HCT116 (cell line): ENCODE measurements around the gene DPP6. TPM values are rescaled to one million over a fixed set of nuclear protein-coding genes. Genes with fewer than 3 reads are reported as not detected.

ENCODE experiments used
- ATAC-seq: fragments of 200-7000 bp; cut with Tn5 transposase; 2 replicates; pipeline ENCODE4 v1.9.1; 2020; ENCODE audit warnings: mild to moderate bottlenecking, moderate library complexity
- BruUV-seq: library from RNA; stranded (reverse); fragments of 400-500 nt; replicated peaks from 2 replicates; lab custom pipeline; 2021; lab: Mats Ljungman, UMichigan
- CTCF ChIA-PET: fragments of 300-600 bp; sonication (Branson Sonifier 250); formaldehyde crosslinking; loops from one replicate; lab custom pipeline; 2021; ENCODE audit warnings: antibody characterized with exemption; lab: Charles Lee
- POLR2A ChIA-PET: fragments of 300-600, 350-600 bp; sonication (Branson Sonifier 250); formaldehyde crosslinking; loops from one replicate; lab custom pipeline; 2021; ENCODE audit warnings: antibody characterized with exemption; lab: Charles Lee
- RAD21 ChIA-PET, 2 experiments: fragments of 300-600 bp; sonication (Branson Sonifier 250); formaldehyde crosslinking; loops; one replicate each; lab custom pipeline; 2023; ENCODE audit warnings: low total read pairs in 2 of 2; ENCODE audit not compliant: uncharacterized antibody in 2 of 2, unreplicated experiment in 2 of 2, low non-redundant PET in 1 of 2; lab: Charles Lee
- DNase-seq: peaks from one replicate; pipeline ENCODE4 v3.0.0-alpha.2; 2010; ENCODE audit warnings: low read depth, low spot score
- H2AFZ ChIP-seq: fragments of 200-600 bp; shearing (Covaris generic), sonication (generic); 2 replicates; pipeline ENCODE4 v1.6.1; 2017; ENCODE audit warnings: low read depth, mixed run types, mixed read lengths, antibody characterized with exemption, low read length; ENCODE audit not compliant: poor library complexity, severe bottlenecking
- H3K27ac ChIP-seq: 2 replicates; pipeline ENCODE4 v1.5.1; 2012; ENCODE audit warnings: low read depth, low read length
- H3K27me3 ChIP-seq: fragments of 200-600 bp; sonication (generic); 2 replicates; pipeline ENCODE4 v1.6.1; 2016; ENCODE audit warnings: mixed run types, low read length, mixed read lengths; ENCODE audit not compliant: insufficient read depth
- H3K36me3 ChIP-seq, 2 experiments: fragments of 200-500 bp in 1 of 2; fragments of 200-600 bp in 1 of 2; sonication (Bioruptor generic) in 1 of 2; sonication (generic) in 1 of 2; 2 replicates each; pipeline versions ENCODE4 v1.5.1 to v1.6.1; 2014 to 2016; ENCODE audit warnings: low read length in 2 of 2, inconsistent platforms in 1 of 2, mixed read lengths in 1 of 2, mixed run types in 1 of 2; ENCODE audit not compliant: insufficient read depth in 2 of 2, control insufficient read depth in 1 of 2
- H3K4me1 ChIP-seq, 2 experiments: fragments of 200-600 bp in 1 of 2; sonication (generic) in 1 of 2; 2 replicates each; pipeline versions ENCODE4 v1.5.1 to v1.6.1; 2012 to 2017; ENCODE audit warnings: low read length in 2 of 2, inconsistent platforms in 1 of 2, mild to moderate bottlenecking in 1 of 2, mixed read lengths in 1 of 2, mixed run types in 1 of 2, moderate library complexity in 1 of 2; ENCODE audit not compliant: insufficient read depth in 2 of 2, control insufficient read depth in 1 of 2
- H3K4me2 ChIP-seq: fragments of 200-600 bp; sonication (generic); 2 replicates; pipeline ENCODE4 v1.6.1; 2017; ENCODE audit warnings: mixed run types, low read length, mixed read lengths
- H3K4me3 ChIP-seq, 2 experiments: fragments of 200-600 bp in 1 of 2; sonication (generic) in 1 of 2; replicated peaks in 1 of 2; 2 replicates each; pipeline ENCODE4 v1.5.1; 2011 to 2016; ENCODE audit warnings: low read length in 2 of 2, control low read depth in 1 of 2, low read depth in 1 of 2, mild to moderate bottlenecking in 1 of 2, mixed read lengths in 1 of 2, mixed run types in 1 of 2
- H3K79me2 ChIP-seq: fragments of 200-600 bp; sonication (generic); 2 replicates; pipeline ENCODE4 v1.6.1; 2017; ENCODE audit warnings: mild to moderate bottlenecking, mixed run types, low read length, moderate library complexity, mixed read lengths; ENCODE audit not compliant: insufficient read depth
- H3K9ac ChIP-seq: fragments of 200-600 bp; sonication (generic); 2 replicates; pipeline ENCODE4 v1.6.1; 2016; ENCODE audit warnings: low read length, mixed read lengths
- H3K9me2 ChIP-seq: fragments of 200-600 bp; sonication (generic), shearing (Covaris generic); 2 replicates; pipeline ENCODE4 v1.6.1; 2017; ENCODE audit warnings: mixed run types, mild to moderate bottlenecking, moderate library complexity; ENCODE audit not compliant: insufficient read depth
- H3K9me3 ChIP-seq, 2 experiments: fragments of 200-500 bp in 1 of 2; fragments of 200-600 bp in 1 of 2; sonication (Bioruptor generic) in 1 of 2; sonication (generic) in 1 of 2; 2 replicates each; pipeline ENCODE4 v1.6.1; 2014 to 2017; ENCODE audit warnings: low read length in 2 of 2, mixed read lengths in 2 of 2, inconsistent platforms in 1 of 2, low read depth in 1 of 2, mild to moderate bottlenecking in 1 of 2, mixed run types in 1 of 2, moderate library complexity in 1 of 2; ENCODE audit not compliant: control insufficient read depth in 1 of 2, insufficient read depth in 1 of 2
- H4K20me1 ChIP-seq: fragments of 200-600 bp; sonication (generic), shearing (Covaris generic); 2 replicates; pipeline ENCODE4 v1.6.1; 2017; ENCODE audit warnings: mixed run types, mild to moderate bottlenecking, moderate library complexity; ENCODE audit not compliant: insufficient read depth
- CEBPB ChIP-seq: IDR thresholded peaks from 2 replicates; pipeline ENCODE4 v1.6.1; 2012; ENCODE audit warnings: low read depth
- EZH2phosphoT487 ChIP-seq: fragments of 200-600 bp; IDR thresholded peaks from 2 replicates; pipeline ENCODE4 v1.6.1; 2018; ENCODE audit warnings: antibody characterized with exemption, borderline replicate concordance
- SP1 ChIP-seq: IDR thresholded peaks from 2 replicates; pipeline ENCODE4 v1.6.1; 2012; ENCODE audit warnings: low read depth
- ZNF274 ChIP-seq: fragments of 200-500 bp; sonication (Bioruptor generic); IDR thresholded peaks from 2 replicates; pipeline ENCODE4 v1.6.1; 2014; ENCODE audit warnings: mild to moderate bottlenecking, low read depth, low read length, inconsistent platforms
- intact Hi-C: fragments of 100-400 bp; cut with micrococcal nuclease; formaldehyde crosslinking; loops from 2 replicates; pipeline ENCODE4 v1.10.0; 2022
- total RNA-seq: library from RNA; stranded (reverse); gene quantifications from one replicate; pipeline ENCODE4 v1.2.1, GENCODE V29; 2021; ENCODE audit not compliant: unreplicated experiment
- TF ChIP-seq, protein P1 (sequence below): IDR thresholded peaks from 2 replicates; pipeline ENCODE4 v1.6.1; 2012; ENCODE audit warnings: low read depth
- TF ChIP-seq, protein P2 (sequence below): IDR thresholded peaks from 2 replicates; pipeline ENCODE4 v1.6.1; 2011; ENCODE audit warnings: mild to moderate bottlenecking, low read length, moderate library complexity; ENCODE audit not compliant: insufficient replicate concordance; ENCODE audit errors: extremely low read depth

DPP6 gene
- total RNA-seq, 1 experiment from 2014 or later, result not detected

DNA sequence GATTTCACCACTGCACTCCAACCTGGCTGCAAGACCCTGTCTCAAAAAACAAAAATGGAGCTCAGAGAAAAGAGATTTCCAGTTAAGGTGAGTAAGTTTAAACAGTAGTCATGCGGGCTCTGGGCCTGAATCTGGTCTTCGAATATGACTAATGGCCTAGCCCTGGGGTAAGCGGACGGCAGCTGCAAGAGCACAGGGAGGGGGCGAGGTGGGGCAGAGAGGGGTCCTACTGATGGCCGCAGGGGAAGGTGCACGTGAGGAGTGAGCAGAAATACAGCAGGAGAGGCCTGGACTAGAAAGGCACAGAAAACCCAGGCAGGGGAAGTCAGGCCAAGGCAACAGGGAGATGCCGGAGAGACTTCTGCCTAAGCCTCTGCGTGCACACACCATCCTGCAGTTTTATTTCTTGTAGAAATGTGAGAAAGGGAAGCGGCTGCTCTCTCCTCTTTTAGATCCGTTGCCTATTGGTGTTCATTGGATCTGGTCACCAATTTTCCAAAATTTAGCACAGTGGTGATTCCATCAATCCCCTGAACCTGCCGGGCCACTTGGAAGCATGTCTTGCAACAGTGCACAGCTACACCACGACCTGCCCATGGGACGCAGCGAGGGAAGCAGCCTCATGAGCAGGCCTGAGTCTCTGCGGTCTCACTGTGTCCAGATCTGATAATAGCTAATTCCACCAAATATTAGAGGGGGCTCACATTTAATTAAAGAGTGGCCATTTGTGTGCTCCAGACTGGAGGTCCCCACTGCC is 811.7 kb downstream of the DPP6 start:
- Histone ChIP-seq H3K36me3 (no peaks in the 10 kb centered on the region), H3K27ac (no peak overlapping the region), H3K9ac (no peak overlapping the region), H4K20me1 (no peaks in the 10 kb centered on the region), H3K9me3 (no peaks in the 10 kb centered on the region), H3K9me2 (no peaks in the 10 kb centered on the region), H3K4me1 (no peaks in the 10 kb centered on the region), H3K4me2 (no peak overlapping the region), H3K27me3 (peaks cover 45% of the 10 kb centered on the region), H3K79me2 (no peaks in the 10 kb centered on the region), H2AFZ (no peak overlapping the region), H3K4me3 (no peak overlapping the region)
- intact Hi-C loops, result no loop called here
- DNase-seq (no peak), ATAC-seq (no peak)
- BruUV-seq, result no TSS peak
- RAD21 ChIA-PET, result no interaction called here
- POLR2A ChIA-PET, result no interaction called here
- TF ChIP-seq, protein P1, sequence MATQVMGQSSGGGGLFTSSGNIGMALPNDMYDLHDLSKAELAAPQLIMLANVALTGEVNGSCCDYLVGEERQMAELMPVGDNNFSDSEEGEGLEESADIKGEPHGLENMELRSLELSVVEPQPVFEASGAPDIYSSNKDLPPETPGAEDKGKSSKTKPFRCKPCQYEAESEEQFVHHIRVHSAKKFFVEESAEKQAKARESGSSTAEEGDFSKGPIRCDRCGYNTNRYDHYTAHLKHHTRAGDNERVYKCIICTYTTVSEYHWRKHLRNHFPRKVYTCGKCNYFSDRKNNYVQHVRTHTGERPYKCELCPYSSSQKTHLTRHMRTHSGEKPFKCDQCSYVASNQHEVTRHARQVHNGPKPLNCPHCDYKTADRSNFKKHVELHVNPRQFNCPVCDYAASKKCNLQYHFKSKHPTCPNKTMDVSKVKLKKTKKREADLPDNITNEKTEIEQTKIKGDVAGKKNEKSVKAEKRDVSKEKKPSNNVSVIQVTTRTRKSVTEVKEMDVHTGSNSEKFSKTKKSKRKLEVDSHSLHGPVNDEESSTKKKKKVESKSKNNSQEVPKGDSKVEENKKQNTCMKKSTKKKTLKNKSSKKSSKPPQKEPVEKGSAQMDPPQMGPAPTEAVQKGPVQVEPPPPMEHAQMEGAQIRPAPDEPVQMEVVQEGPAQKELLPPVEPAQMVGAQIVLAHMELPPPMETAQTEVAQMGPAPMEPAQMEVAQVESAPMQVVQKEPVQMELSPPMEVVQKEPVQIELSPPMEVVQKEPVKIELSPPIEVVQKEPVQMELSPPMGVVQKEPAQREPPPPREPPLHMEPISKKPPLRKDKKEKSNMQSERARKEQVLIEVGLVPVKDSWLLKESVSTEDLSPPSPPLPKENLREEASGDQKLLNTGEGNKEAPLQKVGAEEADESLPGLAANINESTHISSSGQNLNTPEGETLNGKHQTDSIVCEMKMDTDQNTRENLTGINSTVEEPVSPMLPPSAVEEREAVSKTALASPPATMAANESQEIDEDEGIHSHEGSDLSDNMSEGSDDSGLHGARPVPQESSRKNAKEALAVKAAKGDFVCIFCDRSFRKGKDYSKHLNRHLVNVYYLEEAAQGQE, result no peak
- CTCF ChIA-PET, result no interaction called here

DNA sequence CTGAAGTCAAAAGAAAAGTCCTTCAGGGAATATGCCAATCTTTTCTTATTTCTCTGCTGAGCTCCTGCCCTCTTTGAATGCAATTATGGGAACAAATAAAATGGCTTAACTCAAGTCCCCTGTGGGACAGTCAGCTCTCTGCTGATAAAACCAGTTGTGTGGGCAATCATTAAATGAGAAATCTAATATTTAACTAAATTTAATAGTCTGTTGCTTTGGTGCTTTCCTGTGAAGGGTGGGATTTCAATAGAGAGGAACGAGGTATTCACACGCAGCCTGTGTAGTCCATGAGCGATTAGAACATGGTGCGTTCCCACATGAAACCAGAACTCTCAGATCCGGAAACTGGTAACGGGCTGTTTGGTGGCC is 812.3 kb downstream of the DPP6 start:
- no TSS peak for BruUV-seq
- TF ChIP-seq ZNF274, result no peak
- TF ChIP-seq, protein P1, result no peak
- TF ChIP-seq, protein P2, sequence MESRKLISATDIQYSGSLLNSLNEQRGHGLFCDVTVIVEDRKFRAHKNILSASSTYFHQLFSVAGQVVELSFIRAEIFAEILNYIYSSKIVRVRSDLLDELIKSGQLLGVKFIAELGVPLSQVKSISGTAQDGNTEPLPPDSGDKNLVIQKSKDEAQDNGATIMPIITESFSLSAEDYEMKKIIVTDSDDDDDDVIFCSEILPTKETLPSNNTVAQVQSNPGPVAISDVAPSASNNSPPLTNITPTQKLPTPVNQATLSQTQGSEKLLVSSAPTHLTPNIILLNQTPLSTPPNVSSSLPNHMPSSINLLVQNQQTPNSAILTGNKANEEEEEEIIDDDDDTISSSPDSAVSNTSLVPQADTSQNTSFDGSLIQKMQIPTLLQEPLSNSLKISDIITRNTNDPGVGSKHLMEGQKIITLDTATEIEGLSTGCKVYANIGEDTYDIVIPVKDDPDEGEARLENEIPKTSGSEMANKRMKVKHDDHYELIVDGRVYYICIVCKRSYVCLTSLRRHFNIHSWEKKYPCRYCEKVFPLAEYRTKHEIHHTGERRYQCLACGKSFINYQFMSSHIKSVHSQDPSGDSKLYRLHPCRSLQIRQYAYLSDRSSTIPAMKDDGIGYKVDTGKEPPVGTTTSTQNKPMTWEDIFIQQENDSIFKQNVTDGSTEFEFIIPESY, result no peak
- no peak for TF ChIP-seq EZH2phosphoT487
- TF ChIP-seq SP1, result no peak
- no peak for TF ChIP-seq CEBPB

More for the DNA sequence above, 812.3 kb downstream of the DPP6 start:
- ChIA-PET RAD21 (no interaction called here), POLR2A (no interaction called here), CTCF (no interaction called here)
- ATAC-seq, result no peak
- Histone ChIP-seq H3K79me2 (no peaks in the 10 kb centered on the region), H3K9me2 (no peaks in the 10 kb centered on the region), H4K20me1 (no peaks in the 10 kb centered on the region), H3K4me2 (no peak overlapping the region), H3K4me3 (no peak overlapping the region), H3K27ac (no peak overlapping the region), H2AFZ (no peak overlapping the region), H3K27me3 (peaks cover 48% of the 10 kb centered on the region), H3K36me3 (no peaks in the 10 kb centered on the region), H3K9ac (no peak overlapping the region), H3K9me3 (no peaks in the 10 kb centered on the region), H3K4me1 (no peaks in the 10 kb centered on the region)
- intact Hi-C loops, result no loop called here
- no peak for DNase-seq
